AG10803 (cell line): ENCODE measurements around the gene DLX2.

Source experiments
- DNase-seq: peaks from one replicate; pipeline ENCODE4 v3.0.0; 2010; ENCODE audit warnings: low read depth
- H3K4me3 ChIP-seq: 2 replicates; pipeline ENCODE4 v1.5.1; 2011; ENCODE audit warnings: mild to moderate bottlenecking, low read length, control low read depth
- CTCF ChIP-seq: conservative IDR thresholded peaks from 2 replicates; pipeline ENCODE4 v1.5.1; 2011; ENCODE audit warnings: mild to moderate bottlenecking, low read length, control low read depth, inconsistent platforms

DLX2 gene

GRCh38 chr2:172087780-172088244, 14.9 kb downstream of the DLX2 start:
- TF ChIP-seq CTCF: no peak
- no peak for DNase-seq
- peak overlapping the region; percentile 67 for H3K4me3 ChIP-seq

GRCh38 chr2:172087207-172087779, 15.4 kb downstream of the DLX2 start:
- peak overlapping the region; percentile 67 for H3K4me3 ChIP-seq
- no peak for DNase-seq
- TF ChIP-seq CTCF: no peak

- peak overlapping the region; percentile 67 for H3K4me3 ChIP-seq
- DNase-seq: no peak
- TF ChIP-seq CTCF: peak; percentile 29
These were observed 16.2 kb downstream of the DLX2 start for GRCh38 chr2:172086241-172087206.

GRCh38 chr2:172085460-172086159, 17.1 kb downstream of the DLX2 start, which contains the start of gene DLX1:
DLX1 (plus strand) TSS chr2:172085507; CDS start chr2:172085678, 171 bp downstream.
- no peak for TF ChIP-seq CTCF
- H3K4me3 ChIP-seq: peak within 1 kb of the TSS; percentile 67
- no peak for DNase-seq

GRCh38 chr2:172084645-172085459, 17.8 kb downstream of the DLX2 start:
- no peak for TF ChIP-seq CTCF
- DNase-seq: peak; percentile 97
- H3K4me3 ChIP-seq: peak overlapping the region; percentile 67

GRCh38 chr2:172084395-172084644, 18.4 kb downstream of the DLX2 start:
- TF ChIP-seq CTCF: no peak
- peak overlapping the region; percentile 67 for H3K4me3 ChIP-seq
- DNase-seq: no peak
